LNCAP (cell line): ENCODE data around the gene CDY2A.
"Not testable (repeated sequence)": the region's sequence is repeated elsewhere in the genome, so short reads cannot be mapped to it uniquely, and the experiment has no call there.

Experiments
- TF ChIP-seq, protein P1 (sequence below): fragments of 450-650 bp; IDR thresholded peaks from 2 replicates; pipeline ENCODE4 v1.5.1; 2017; ENCODE audit warnings: mild to moderate bottlenecking

CDY2A gene, protein sequence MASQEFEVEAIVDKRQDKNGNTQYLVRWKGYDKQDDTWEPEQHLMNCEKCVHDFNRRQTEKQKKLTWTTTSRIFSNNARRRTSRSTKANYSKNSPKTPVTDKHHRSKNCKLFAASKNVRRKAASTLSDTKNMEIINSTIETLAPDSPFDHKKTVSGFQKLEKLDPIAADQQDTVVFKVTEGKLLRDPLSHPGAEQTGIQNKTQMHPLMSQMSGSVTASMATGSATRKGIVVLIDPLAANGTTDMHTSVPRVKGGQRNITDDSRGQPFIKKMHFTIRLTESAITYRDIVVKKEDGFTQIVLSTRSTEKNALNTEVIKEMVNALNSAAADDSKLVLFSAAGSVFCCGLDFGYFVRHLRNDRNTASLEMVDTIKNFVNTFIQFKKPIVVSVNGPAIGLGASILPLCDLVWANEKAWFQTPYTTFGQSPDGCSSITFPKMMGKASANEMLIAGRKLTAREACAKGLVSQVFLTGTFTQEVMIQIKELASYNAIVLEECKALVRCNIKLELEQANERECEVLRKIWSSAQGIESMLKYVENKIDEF

DNA sequence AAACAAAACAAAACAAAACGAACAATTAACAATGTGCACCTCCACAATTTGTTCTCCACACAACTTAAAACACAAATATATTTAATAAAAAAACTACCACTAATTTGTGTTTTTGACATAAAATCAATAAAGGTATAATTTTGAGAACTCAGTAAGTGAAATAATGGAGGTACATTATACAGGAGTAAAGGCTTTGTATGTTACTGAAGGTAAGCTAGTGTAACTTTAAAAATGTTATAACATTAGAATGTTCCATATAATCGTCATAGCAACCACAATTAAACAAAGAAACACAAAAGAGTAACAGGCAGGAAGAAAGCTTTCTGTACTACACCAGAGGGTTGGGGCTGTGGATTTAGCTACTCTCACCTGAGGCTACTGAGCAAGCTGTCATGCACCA lies at the start of gene CDY2A:
Gene CDY2A (plus strand): TSS at position 301 of the 400 bp plus-strand sequence. CDS start 328 bp downstream, outside the sequence.
- TF ChIP-seq, protein P1, sequence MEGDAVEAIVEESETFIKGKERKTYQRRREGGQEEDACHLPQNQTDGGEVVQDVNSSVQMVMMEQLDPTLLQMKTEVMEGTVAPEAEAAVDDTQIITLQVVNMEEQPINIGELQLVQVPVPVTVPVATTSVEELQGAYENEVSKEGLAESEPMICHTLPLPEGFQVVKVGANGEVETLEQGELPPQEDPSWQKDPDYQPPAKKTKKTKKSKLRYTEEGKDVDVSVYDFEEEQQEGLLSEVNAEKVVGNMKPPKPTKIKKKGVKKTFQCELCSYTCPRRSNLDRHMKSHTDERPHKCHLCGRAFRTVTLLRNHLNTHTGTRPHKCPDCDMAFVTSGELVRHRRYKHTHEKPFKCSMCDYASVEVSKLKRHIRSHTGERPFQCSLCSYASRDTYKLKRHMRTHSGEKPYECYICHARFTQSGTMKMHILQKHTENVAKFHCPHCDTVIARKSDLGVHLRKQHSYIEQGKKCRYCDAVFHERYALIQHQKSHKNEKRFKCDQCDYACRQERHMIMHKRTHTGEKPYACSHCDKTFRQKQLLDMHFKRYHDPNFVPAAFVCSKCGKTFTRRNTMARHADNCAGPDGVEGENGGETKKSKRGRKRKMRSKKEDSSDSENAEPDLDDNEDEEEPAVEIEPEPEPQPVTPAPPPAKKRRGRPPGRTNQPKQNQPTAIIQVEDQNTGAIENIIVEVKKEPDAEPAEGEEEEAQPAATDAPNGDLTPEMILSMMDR: not testable (repeated sequence)
